H9 (cell line): ENCODE data around the gene METTL16. TPM values are rescaled to one million over a fixed set of nuclear protein-coding genes. Genes with fewer than 3 reads are reported as not detected.
A peak's percentile ranks its signal among the peaks of the same experiment; 100 is the strongest.

Experiments
- DNase-seq: peaks from one replicate; pipeline ENCODE4 v3.0.0-alpha.2; 2017
- H2AFZ ChIP-seq: one replicate; pipeline ENCODE4 v1.6.1; 2013; ENCODE audit warnings: mild to moderate bottlenecking, low read length, control low read depth, moderate library complexity
- H2AK5ac ChIP-seq: 2 replicates; pipeline ENCODE4 v1.6.1; 2013; ENCODE audit warnings: low read length, control low read depth, mixed read lengths; ENCODE audit not compliant: insufficient read length
- H2BK120ac ChIP-seq: one replicate; pipeline ENCODE4 v1.6.1; 2013; ENCODE audit warnings: low read depth, mild to moderate bottlenecking, low read length, control low read depth, inconsistent platforms; ENCODE audit not compliant: poor library complexity, severe bottlenecking
- H2BK12ac ChIP-seq: 2 replicates; pipeline ENCODE4 v1.6.1; 2013; ENCODE audit warnings: low read length, control low read depth, mixed read lengths, low read depth; ENCODE audit not compliant: insufficient read length
- H2BK15ac ChIP-seq: 2 replicates; pipeline ENCODE4 v1.6.1; 2013; ENCODE audit warnings: low read depth, low read length, control low read depth
- H2BK20ac ChIP-seq: one replicate; pipeline ENCODE4 v1.6.1; 2013; ENCODE audit warnings: low read depth, mild to moderate bottlenecking, low read length, control low read depth, inconsistent platforms; ENCODE audit not compliant: poor library complexity, severe bottlenecking
- H2BK5ac ChIP-seq: 2 replicates; pipeline ENCODE4 v1.6.1; 2013; ENCODE audit warnings: low read length, control low read depth, mixed read lengths; ENCODE audit not compliant: insufficient read length
- H3K14ac ChIP-seq: 2 replicates; pipeline ENCODE4 v1.6.1; 2013; ENCODE audit warnings: low read length, control low read depth; ENCODE audit not compliant: insufficient read depth
- H3K18ac ChIP-seq: 2 replicates; pipeline ENCODE4 v1.6.1; 2013; ENCODE audit warnings: low read depth, mild to moderate bottlenecking, mixed read lengths, low read length, control low read depth; ENCODE audit not compliant: insufficient read length
- H3K23ac ChIP-seq: 2 replicates; pipeline ENCODE4 v1.6.1; 2013; ENCODE audit warnings: low read length, control low read depth, mixed read lengths, low read depth; ENCODE audit not compliant: insufficient read length
- H3K23me2 ChIP-seq: 2 replicates; pipeline ENCODE4 v1.6.1; 2013; ENCODE audit warnings: low read depth, mild to moderate bottlenecking, mixed read lengths, low read length, control low read depth; ENCODE audit not compliant: insufficient read length, poor library complexity, severe bottlenecking
- H3K27ac ChIP-seq: 2 replicates; pipeline ENCODE4 v1.5.1; 2013; ENCODE audit warnings: low read length, control low read depth, mixed read lengths, low read depth; ENCODE audit not compliant: insufficient read length
- H3K27me3 ChIP-seq: 2 replicates; pipeline ENCODE4 v1.6.1; 2013; ENCODE audit warnings: low read length, control low read depth, inconsistent platforms; ENCODE audit not compliant: insufficient read depth
- H3K4ac ChIP-seq: 2 replicates; pipeline ENCODE4 v1.6.1; 2013; ENCODE audit warnings: low read depth, mild to moderate bottlenecking, control low read depth, inconsistent platforms, low read length, moderate library complexity
- H3K4me1 ChIP-seq: 2 replicates; pipeline ENCODE4 v1.6.1; 2013; ENCODE audit warnings: low read length, control low read depth, inconsistent platforms; ENCODE audit not compliant: insufficient read depth
- H3K4me2 ChIP-seq: 2 replicates; pipeline ENCODE4 v1.6.1; 2013; ENCODE audit warnings: low read length, control low read depth, mixed read lengths; ENCODE audit not compliant: insufficient read length, insufficient read depth
- H3K56ac ChIP-seq: 2 replicates; pipeline ENCODE4 v1.6.1; 2013; ENCODE audit warnings: low read depth, mild to moderate bottlenecking, mixed read lengths, low read length, control low read depth; ENCODE audit not compliant: insufficient read length
- H3K79me1 ChIP-seq: 2 replicates; pipeline ENCODE4 v1.6.1; 2013; ENCODE audit warnings: low read depth, mild to moderate bottlenecking, moderate library complexity, low read length, control low read depth, inconsistent platforms; ENCODE audit not compliant: insufficient read depth, poor library complexity, severe bottlenecking
- H3K79me2 ChIP-seq: 2 replicates; pipeline ENCODE4 v1.6.1; 2013; ENCODE audit warnings: low read length, control low read depth, inconsistent platforms; ENCODE audit not compliant: insufficient read depth
- H3K9ac ChIP-seq: 2 replicates; pipeline ENCODE4 v1.6.1; 2013; ENCODE audit warnings: low read length, control low read depth, mixed read lengths; ENCODE audit not compliant: insufficient read length; ENCODE audit errors: extremely low read depth
- H3K9me3 ChIP-seq: one replicate; pipeline ENCODE4 v1.6.1; 2013; ENCODE audit warnings: low read depth, low read length, inconsistent platforms; ENCODE audit not compliant: control insufficient read depth
- H3T11ph ChIP-seq: one replicate; pipeline ENCODE4 v1.6.1; 2013; ENCODE audit warnings: mild to moderate bottlenecking, low read length, control low read depth, inconsistent platforms
- H4K20me1 ChIP-seq: one replicate; pipeline ENCODE4 v1.6.1; 2013; ENCODE audit not compliant: control insufficient read depth, insufficient read length, insufficient read depth
- H4K5ac ChIP-seq: 2 replicates; pipeline ENCODE4 v1.6.1; 2013; ENCODE audit warnings: low read depth, mild to moderate bottlenecking, mixed read lengths, low read length, control low read depth; ENCODE audit not compliant: insufficient read length
- H4K8ac ChIP-seq: replicated peaks from 2 replicates; pipeline ENCODE4 v1.6.1; 2013; ENCODE audit warnings: low read length, control low read depth, mixed read lengths, low read depth; ENCODE audit not compliant: insufficient read length
- H4K91ac ChIP-seq: 2 replicates; pipeline ENCODE4 v1.6.1; 2013; ENCODE audit warnings: low read depth, mild to moderate bottlenecking, moderate library complexity, mixed read lengths, low read length, control low read depth; ENCODE audit not compliant: insufficient read length
- H3K27ac Mint-ChIP-seq, 3 experiments: 2 replicates in 2 of 3; 3 replicates in 1 of 3; pipeline ENCODE4 v1.8.0; 2020 to 2021; ENCODE audit warnings: mixed read lengths in 3 of 3, mild to moderate bottlenecking in 1 of 3, moderate library complexity in 1 of 3
- H3K27me3 Mint-ChIP-seq: 2 replicates; pipeline ENCODE4 v1.8.0; 2021; ENCODE audit warnings: low read depth, mild to moderate bottlenecking, moderate library complexity, mixed read lengths
- H3K36me3 Mint-ChIP-seq, 3 experiments: 2 replicates in 2 of 3; 3 replicates in 1 of 3; pipeline ENCODE4 v1.8.0; 2020 to 2021; ENCODE audit warnings: low read depth in 3 of 3, mixed read lengths in 3 of 3; ENCODE audit not compliant: insufficient read depth in 1 of 3
- H3K4me1 Mint-ChIP-seq, 2 experiments: 2 replicates each; pipeline ENCODE4 v1.8.0; 2020; ENCODE audit warnings: mixed read lengths in 2 of 2
- H3K4me3 Mint-ChIP-seq, 2 experiments: 2 replicates in 1 of 2; 3 replicates in 1 of 2; pipeline ENCODE4 v1.8.0; 2020 to 2021; ENCODE audit warnings: mild to moderate bottlenecking in 2 of 2, mixed read lengths in 2 of 2, moderate library complexity in 1 of 2
- H3K9me3 Mint-ChIP-seq, 2 experiments: 2 replicates in 1 of 2; 3 replicates in 1 of 2; pipeline ENCODE4 v1.8.0; 2020; ENCODE audit warnings: mild to moderate bottlenecking in 2 of 2, mixed read lengths in 2 of 2, moderate library complexity in 1 of 2
- WGBS: extraction: QIAGEN DNeasy Blood & Tissue Kit; methylation state at CpG from one replicate; pipeline ENCODE4 v1.1.7; 2013; ENCODE audit warnings: missing lambda C conversion rate, low lambda C conversion rate, mixed read lengths; ENCODE audit not compliant: insufficient read length; ENCODE audit errors: extremely low coverage; 5-methylcytosine and 5-hydroxymethylcytosine counted together
- total RNA-seq: library from RNA; stranded (reverse); gene quantifications from 2 replicates; pipeline ENCODE4 v1.2.1, GENCODE V29; 2021
- TF ChIP-seq, protein P1 (sequence below): fragments of 200-600 bp; sonication (generic); conservative IDR thresholded peaks from 3 replicates; pipeline ENCODE4 v1.8.0; 2021; ENCODE audit warnings: antibody characterized with exemption, mild to moderate bottlenecking

Gene METTL16
- total RNA-seq, 1 experiment from 2014 or later: 55.4 TPM

DNA sequence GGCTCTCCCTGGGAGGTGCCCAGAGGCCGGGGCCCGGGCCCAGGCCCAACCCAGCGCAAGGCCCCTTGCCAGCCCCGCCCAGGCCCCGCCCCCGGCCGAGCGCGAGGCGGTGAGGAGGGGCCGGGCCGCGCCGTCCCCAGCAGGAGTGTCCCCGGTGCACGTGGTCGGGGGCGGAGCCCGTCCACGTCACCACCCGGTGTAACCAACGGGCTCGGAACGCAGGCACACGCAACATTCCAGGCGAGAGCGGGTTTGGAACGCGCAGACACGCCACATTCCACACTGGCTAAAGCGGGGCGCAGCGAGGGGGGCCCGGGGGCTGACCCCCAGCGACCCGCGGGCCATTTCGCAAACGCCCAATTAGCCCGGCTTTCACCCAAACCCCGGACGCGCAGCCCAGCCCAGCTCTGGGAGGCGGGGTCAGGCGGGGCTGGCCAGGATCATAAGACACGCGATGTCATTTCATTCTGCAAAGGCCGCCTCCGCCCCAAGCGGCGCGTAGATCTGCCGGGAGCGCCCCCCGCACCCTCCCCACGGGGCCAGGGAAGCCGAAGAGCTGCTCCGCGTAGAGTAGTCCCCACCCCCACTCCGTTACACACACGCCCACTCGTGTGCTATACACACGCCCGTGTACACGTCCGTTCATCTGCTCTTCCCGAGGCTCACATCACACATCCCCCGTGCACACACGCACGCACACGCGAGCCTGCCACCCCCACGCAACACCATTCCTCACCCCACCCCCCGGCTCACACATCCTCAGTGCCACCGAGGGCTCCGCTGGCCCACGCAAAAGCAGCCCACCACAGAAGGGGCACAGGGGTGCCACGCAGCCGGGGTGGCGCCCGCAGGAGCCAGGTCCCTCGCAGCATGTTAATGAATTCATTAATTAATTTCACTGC, 111.9 kb downstream of the METTL16 start:
- H2BK20ac ChIP-seq: no peak overlapping the region
- no peak overlapping the region for H4K91ac ChIP-seq
- H2BK12ac ChIP-seq: no peak overlapping the region
- H2BK5ac ChIP-seq: no peak overlapping the region
- Mint-ChIP-seq H3K36me3 (no peaks in the 10 kb centered on the region), H3K4me3 (peak overlapping the region; percentile 91 to 99), H3K9me3 (no peaks in the 10 kb centered on the region; a peak in 1 of 5 replicates), H3K27me3 (peaks cover 5% of the 10 kb centered on the region), H3K4me1 (peaks cover 32 to 45% of the 10 kb centered on the region in 2 experiments), H3K27ac (peak overlapping the region; percentile 98 to 100 (median 99))
- DNase-seq: peak; percentile 99
- no peak overlapping the region for H4K8ac ChIP-seq
- H3T11ph ChIP-seq: no peak overlapping the region
- no peak overlapping the region for H2BK15ac ChIP-seq
- peaks cover 11% of the 10 kb centered on the region; the same call in 1 of the 2 replicates for H3K4me1 ChIP-seq
- no peak overlapping the region for H3K56ac ChIP-seq
- peak overlapping the region; percentile 71 for H3K27ac ChIP-seq
- H3K79me2 ChIP-seq: peaks cover 2% of the 10 kb centered on the region; the same call in 1 of the 2 replicates
- no CpG with 5 or more reads among the region's 82 CpGs for WGBS
- H4K5ac ChIP-seq: no peak overlapping the region
- no peaks in the 10 kb centered on the region for H4K20me1 ChIP-seq
- peak overlapping the region; percentile 5 for H3K18ac ChIP-seq
- no peak overlapping the region for H3K23ac ChIP-seq
- H3K4ac ChIP-seq: no peak overlapping the region
- peak overlapping the region; percentile 65 for H3K4me2 ChIP-seq
- no peak overlapping the region; the same call in 1 of the 2 replicates for H3K14ac ChIP-seq
- H2AFZ ChIP-seq: no peak overlapping the region
- H2AK5ac ChIP-seq: no peak overlapping the region
- no peaks in the 10 kb centered on the region for H3K27me3 ChIP-seq
- H3K9ac ChIP-seq: peak overlapping the region; percentile 28
- H3K79me1 ChIP-seq: no peaks in the 10 kb centered on the region
- TF ChIP-seq, protein P1, sequence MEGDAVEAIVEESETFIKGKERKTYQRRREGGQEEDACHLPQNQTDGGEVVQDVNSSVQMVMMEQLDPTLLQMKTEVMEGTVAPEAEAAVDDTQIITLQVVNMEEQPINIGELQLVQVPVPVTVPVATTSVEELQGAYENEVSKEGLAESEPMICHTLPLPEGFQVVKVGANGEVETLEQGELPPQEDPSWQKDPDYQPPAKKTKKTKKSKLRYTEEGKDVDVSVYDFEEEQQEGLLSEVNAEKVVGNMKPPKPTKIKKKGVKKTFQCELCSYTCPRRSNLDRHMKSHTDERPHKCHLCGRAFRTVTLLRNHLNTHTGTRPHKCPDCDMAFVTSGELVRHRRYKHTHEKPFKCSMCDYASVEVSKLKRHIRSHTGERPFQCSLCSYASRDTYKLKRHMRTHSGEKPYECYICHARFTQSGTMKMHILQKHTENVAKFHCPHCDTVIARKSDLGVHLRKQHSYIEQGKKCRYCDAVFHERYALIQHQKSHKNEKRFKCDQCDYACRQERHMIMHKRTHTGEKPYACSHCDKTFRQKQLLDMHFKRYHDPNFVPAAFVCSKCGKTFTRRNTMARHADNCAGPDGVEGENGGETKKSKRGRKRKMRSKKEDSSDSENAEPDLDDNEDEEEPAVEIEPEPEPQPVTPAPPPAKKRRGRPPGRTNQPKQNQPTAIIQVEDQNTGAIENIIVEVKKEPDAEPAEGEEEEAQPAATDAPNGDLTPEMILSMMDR: no peak
- H3K9me3 ChIP-seq: no peaks in the 10 kb centered on the region
- no peak overlapping the region for H2BK120ac ChIP-seq
- peaks cover 22% of the 10 kb centered on the region for H3K23me2 ChIP-seq
